MG63 (cell line): ENCODE data around the gene MEGF6. TPM values are rescaled to one million over a fixed set of nuclear protein-coding genes. Genes with fewer than 3 reads are reported as not detected.

Source experiments
- DNase-seq: peaks from one replicate; pipeline ENCODE4 v3.0.0-alpha.2; 2020
- H3K27me3 ChIP-seq: fragments of 250-450 bp; sonication (Bioruptor Pico); 2 replicates; pipeline ENCODE4 v1.5.1; 2020; ENCODE audit warnings: mild to moderate bottlenecking, moderate library complexity
- H3K36me3 ChIP-seq: fragments of 250-450 bp; sonication (Bioruptor Pico); 2 replicates; pipeline ENCODE4 v1.5.1; 2020; ENCODE audit warnings: mild to moderate bottlenecking, moderate library complexity
- H3K4me3 ChIP-seq: fragments of 250-450 bp; sonication (Bioruptor Pico); 2 replicates; pipeline ENCODE4 v1.5.1; 2020; ENCODE audit warnings: mild to moderate bottlenecking, moderate library complexity
- H3K9me3 ChIP-seq: fragments of 250-450 bp; sonication (Bioruptor Pico); 2 replicates; pipeline ENCODE4 v1.5.1; 2020; ENCODE audit warnings: mild to moderate bottlenecking, moderate library complexity
- total RNA-seq: library from RNA; depleted of rRNA; stranded (reverse); fragments of >200 nt; shearing (Covaris generic); gene quantifications from 2 replicates; pipeline ENCODE4 v1.2.3, GENCODE V29; 2014; ENCODE audit warnings: low replicate concordance

The MEGF6 gene
- total RNA-seq, 1 experiment from 2014 or later: 198 TPM

GRCh38 chr1:3534803-3535637 is 76.3 kb downstream of the MEGF6 start:
- H3K4me3 ChIP-seq: no peak overlapping the region
- H3K27me3 ChIP-seq: no peaks in the 10 kb centered on the region
- peaks cover 11% of the 10 kb centered on the region for H3K36me3 ChIP-seq
- H3K9me3 ChIP-seq: no peaks in the 10 kb centered on the region
- DNase-seq: no peak

GRCh38 chr1:3533067-3534048 is 78.0 kb downstream of the MEGF6 start:
- DNase-seq: no peak
- no peak overlapping the region for H3K4me3 ChIP-seq

DNA sequence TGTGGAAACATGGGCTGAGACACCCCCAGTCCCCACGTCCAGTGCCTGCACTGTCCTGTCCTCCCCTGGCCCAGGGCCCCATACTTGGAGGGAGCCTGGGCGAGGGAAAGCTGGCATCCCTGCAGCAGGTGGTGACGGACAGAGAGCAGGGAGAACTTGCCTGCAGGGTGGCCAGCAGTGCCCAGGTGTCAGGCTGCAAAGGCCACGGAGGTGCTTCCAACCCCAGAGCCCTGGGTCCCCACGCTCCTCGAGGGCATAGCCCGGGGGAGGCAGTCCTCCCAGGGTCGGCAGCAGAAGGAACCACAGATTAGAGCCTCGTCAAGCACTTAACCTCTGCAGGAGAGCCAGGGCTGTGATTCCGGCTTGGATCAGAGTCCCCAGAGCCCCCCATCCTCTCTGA is 79.4 kb downstream of the MEGF6 start:
- DNase-seq: no peak
- Histone ChIP-seq H3K4me3 (no peak overlapping the region), H3K36me3 (peaks cover 35% of the 10 kb centered on the region), H3K27me3 (no peaks in the 10 kb centered on the region), H3K9me3 (no peaks in the 10 kb centered on the region)

More at GRCh38 chr1:3533067-3534048, 78.0 kb downstream of the MEGF6 start:
- H3K27me3 ChIP-seq: no peaks in the 10 kb centered on the region
- H3K36me3 ChIP-seq: peaks cover 24% of the 10 kb centered on the region
- no peaks in the 10 kb centered on the region for H3K9me3 ChIP-seq

DNA sequence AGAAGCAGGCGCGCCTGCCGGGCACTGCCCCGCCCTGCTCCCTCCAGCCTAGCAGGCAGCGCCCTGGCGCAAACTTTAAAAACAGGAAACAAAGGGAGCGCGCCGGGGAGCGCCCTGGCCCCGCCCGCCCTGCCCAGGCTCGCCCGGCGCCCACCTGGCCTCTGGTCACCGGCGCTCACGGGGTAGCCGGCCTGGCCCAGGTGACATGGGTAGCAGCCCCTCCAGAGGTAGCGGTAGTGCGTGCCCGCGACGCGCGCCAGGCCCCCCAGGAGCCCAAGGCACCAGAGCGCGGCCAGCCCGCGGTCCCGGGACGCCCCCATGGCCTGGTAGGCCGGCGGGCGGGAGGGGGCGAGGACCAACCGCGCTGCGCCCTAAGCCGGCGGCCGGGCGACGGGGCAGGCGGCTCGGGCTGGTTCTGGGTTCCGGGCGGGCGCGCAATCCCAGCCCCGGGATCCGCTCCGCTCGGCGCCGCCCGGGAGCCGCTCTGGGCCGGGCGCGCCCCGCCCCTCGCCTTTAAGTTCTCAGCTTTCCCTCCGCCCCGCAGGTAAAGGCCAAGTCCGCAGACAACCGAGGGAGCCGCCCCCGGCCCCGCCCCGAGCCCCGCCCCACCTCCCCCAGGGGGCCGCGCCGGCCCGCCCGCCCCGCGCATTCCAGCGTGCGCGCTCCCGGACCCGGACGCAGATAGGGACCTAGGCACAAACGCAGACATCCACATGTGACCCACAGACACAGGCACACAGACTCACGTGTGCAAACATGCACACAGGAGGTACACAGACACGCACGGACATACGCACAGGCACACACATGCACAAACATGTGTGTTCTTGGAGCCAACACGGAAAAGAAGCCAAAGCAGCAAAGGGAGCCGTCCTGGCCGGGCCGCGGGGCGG is 80.1 kb downstream of the MEGF6 start:
- peak; percentile 88 for DNase-seq
- H3K9me3 ChIP-seq: no peaks in the 10 kb centered on the region
- H3K27me3 ChIP-seq: no peaks in the 10 kb centered on the region
- H3K36me3 ChIP-seq: peaks cover 37% of the 10 kb centered on the region
- peak overlapping the region; percentile 79 for H3K4me3 ChIP-seq

DNA sequence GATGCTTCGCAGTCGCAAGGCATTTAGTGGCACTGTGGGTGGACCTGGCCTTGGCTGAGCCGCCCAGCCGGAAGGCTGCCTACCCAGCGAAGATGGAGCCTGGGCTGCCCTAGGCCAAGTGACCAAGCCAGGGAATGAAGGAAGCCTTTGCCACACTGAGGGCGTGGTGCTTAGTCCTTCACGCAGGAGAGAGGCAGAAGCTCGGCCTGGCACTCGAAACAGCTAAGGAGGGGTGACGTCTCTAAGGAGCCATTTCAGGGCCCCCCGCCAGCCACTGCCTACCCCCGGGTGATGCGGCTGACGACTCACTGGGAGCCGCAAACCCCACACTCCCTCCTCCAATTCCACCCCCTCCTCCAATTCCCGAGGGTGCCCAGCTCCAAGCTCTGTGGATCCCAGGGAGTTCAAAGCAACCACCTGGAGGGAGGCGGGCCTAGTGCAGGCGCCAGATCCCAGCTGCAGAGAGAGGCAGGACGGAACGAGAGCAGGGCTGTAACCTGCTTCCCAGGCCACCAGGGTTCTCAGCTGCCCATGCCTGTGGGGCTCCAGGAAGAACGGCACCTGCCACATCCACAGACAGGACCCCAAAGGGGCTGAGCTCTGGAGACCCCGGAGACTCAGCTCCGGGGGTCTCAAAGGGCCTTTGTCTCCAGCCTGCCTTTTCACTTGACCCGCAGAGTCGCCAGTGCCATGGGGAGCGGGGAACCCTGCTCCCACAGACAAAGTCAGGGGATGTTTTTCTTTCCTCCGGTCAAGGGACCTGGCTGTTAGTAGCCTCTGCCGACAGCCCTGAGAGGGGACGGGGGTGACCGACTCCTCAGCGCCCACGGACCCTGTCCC is 81.0 kb downstream of the MEGF6 start:
- Histone ChIP-seq H3K36me3 (peaks cover 40% of the 10 kb centered on the region), H3K4me3 (peak overlapping the region; percentile 79), H3K27me3 (no peaks in the 10 kb centered on the region), H3K9me3 (no peaks in the 10 kb centered on the region)
- DNase-seq: peak; percentile 81

GRCh38 chr1:3529099-3529729 is 82.1 kb downstream of the MEGF6 start:
- Histone ChIP-seq H3K9me3 (no peaks in the 10 kb centered on the region), H3K4me3 (peak overlapping the region; percentile 79), H3K27me3 (no peaks in the 10 kb centered on the region), H3K36me3 (peaks cover 51% of the 10 kb centered on the region)
- peak; percentile 76 for DNase-seq

- DNase-seq: no peak
- Histone ChIP-seq H3K9me3 (no peaks in the 10 kb centered on the region), H3K4me3 (no peak overlapping the region), H3K36me3 (peaks cover 64% of the 10 kb centered on the region), H3K27me3 (no peaks in the 10 kb centered on the region)
Measured at GRCh38 chr1:3527774-3528173, 83.5 kb downstream of the MEGF6 start.

- Histone ChIP-seq H3K27me3 (no peaks in the 10 kb centered on the region), H3K4me3 (no peak overlapping the region), H3K9me3 (no peaks in the 10 kb centered on the region), H3K36me3 (peaks cover 79% of the 10 kb centered on the region)
- DNase-seq: no peak
Measured at GRCh38 chr1:3525551-3526482, 85.5 kb downstream of the MEGF6 start.

DNA sequence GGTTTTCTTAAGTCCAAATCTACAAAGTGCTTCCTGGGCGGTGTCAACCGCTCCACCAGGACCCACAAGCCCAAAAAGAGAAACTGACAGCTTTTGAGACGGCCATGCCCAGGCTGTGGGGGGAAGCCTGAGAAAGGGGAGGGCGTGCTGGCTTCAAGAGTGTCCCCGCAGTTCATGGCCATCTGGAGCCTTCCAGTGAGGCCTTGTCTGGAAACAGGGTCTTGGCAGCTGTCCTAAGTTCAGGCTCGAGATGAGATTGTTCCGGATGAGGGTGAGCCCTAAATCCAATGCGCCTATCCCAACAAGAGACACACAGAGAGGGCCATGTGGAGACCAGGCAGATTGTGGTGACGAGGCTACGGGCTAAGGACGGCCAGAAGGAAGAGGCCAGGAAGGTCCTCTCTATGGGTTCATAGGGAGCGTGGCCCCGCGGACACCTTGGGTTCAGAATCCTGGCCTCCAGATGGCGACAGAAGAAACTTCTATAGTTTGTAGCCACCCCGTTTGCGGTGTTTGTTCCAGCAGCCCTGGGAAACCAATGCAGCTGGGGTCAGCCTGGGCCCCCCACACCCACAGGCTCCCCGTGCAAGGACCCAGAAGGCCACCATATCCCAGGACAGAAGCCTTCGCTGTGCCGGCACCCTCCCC is 86.6 kb downstream of the MEGF6 start:
- Histone ChIP-seq H3K27me3 (no peaks in the 10 kb centered on the region), H3K9me3 (no peaks in the 10 kb centered on the region), H3K36me3 (peaks cover 80% of the 10 kb centered on the region), H3K4me3 (no peak overlapping the region)
- DNase-seq: no peak

- Histone ChIP-seq H3K36me3 (peaks cover 80% of the 10 kb centered on the region), H3K9me3 (no peaks in the 10 kb centered on the region), H3K4me3 (no peak overlapping the region), H3K27me3 (no peaks in the 10 kb centered on the region)
- DNase-seq: no peak
Measured at GRCh38 chr1:3523980-3524379, 87.3 kb downstream of the MEGF6 start.

GRCh38 chr1:3522564-3523265 is 88.6 kb downstream of the MEGF6 start:
- no peaks in the 10 kb centered on the region for H3K27me3 ChIP-seq
- peaks cover 80% of the 10 kb centered on the region for H3K36me3 ChIP-seq
- DNase-seq: no peak
- no peaks in the 10 kb centered on the region for H3K9me3 ChIP-seq
- H3K4me3 ChIP-seq: no peak overlapping the region

- DNase-seq: no peak
- H3K27me3 ChIP-seq: no peaks in the 10 kb centered on the region
- H3K9me3 ChIP-seq: no peaks in the 10 kb centered on the region
- H3K36me3 ChIP-seq: peaks cover 82% of the 10 kb centered on the region
- H3K4me3 ChIP-seq: no peak overlapping the region
Measured at GRCh38 chr1:3522112-3522511, 89.2 kb downstream of the MEGF6 start.

GRCh38 chr1:3521426-3521825 is 89.9 kb downstream of the MEGF6 start:
- Histone ChIP-seq H3K36me3 (peaks cover 87% of the 10 kb centered on the region), H3K27me3 (no peaks in the 10 kb centered on the region), H3K9me3 (no peaks in the 10 kb centered on the region), H3K4me3 (no peak overlapping the region)
- DNase-seq: no peak
